H1 (cell line): ENCODE results near the gene DIPK1C. TPM values are rescaled to one million over a fixed set of nuclear protein-coding genes. Genes with fewer than 3 reads are reported as not detected.

Source experiments
- CTCF ChIA-PET: fragments of 300-600 bp; sonication (Branson Sonifier 250); formaldehyde crosslinking; loops from one replicate; lab custom pipeline; 2021; ENCODE audit not compliant: partially characterized antibody; lab: Charles Lee
- POLR2A ChIA-PET: fragments of 300-600 bp; sonication (Branson Sonifier 250); formaldehyde crosslinking; loops from one replicate; lab custom pipeline; 2021; ENCODE audit warnings: inconsistent platforms; ENCODE audit not compliant: partially characterized antibody; lab: Charles Lee
- DNase-seq, 2 experiments: peaks; one replicate each; pipeline versions ENCODE4 v3.0.0 to v3.0.0-alpha.2; 2010 to 2022; ENCODE audit warnings: low spot score in 2 of 2, low read depth in 1 of 2, mixed read lengths in 1 of 2
- FAIRE-seq: peaks from 2 replicates; lab custom pipeline; 2011; peaks lifted over from hg19 to GRCh38; lab: Jason Lieb, UNC
- H2AFZ ChIP-seq: 2 replicates; pipeline ENCODE4 v1.8.1; 2012; ENCODE audit warnings: low read length, inconsistent platforms
- H2AK5ac ChIP-seq: 2 replicates; pipeline ENCODE4 v1.6.1; 2013; ENCODE audit warnings: low read depth, low read length
- H2BK120ac ChIP-seq: replicated peaks from 2 replicates; pipeline ENCODE3; 2013; ENCODE audit warnings: low read depth, low read length, inconsistent platforms
- H2BK12ac ChIP-seq: 2 replicates; pipeline ENCODE4 v1.6.1; 2013; ENCODE audit warnings: low read depth, low read length
- H2BK15ac ChIP-seq: 2 replicates; pipeline ENCODE4 v1.6.1; 2013; ENCODE audit warnings: low read length
- H2BK20ac ChIP-seq: 2 replicates; pipeline ENCODE4 v1.6.1; 2013; ENCODE audit warnings: low read length
- H2BK5ac ChIP-seq: 2 replicates; pipeline ENCODE4 v1.6.1; 2013; ENCODE audit warnings: low read depth, low read length
- H3K14ac ChIP-seq: 2 replicates; pipeline ENCODE4 v1.6.1; 2013; ENCODE audit warnings: inconsistent platforms; ENCODE audit not compliant: insufficient read length
- H3K18ac ChIP-seq: 2 replicates; pipeline ENCODE4 v1.6.1; 2013; ENCODE audit warnings: low read length; ENCODE audit errors: extremely low read depth
- H3K23ac ChIP-seq: 2 replicates; pipeline ENCODE4 v1.6.1; 2013; ENCODE audit warnings: inconsistent platforms; ENCODE audit not compliant: insufficient read length
- H3K23me2 ChIP-seq: 2 replicates; pipeline ENCODE4 v1.6.1; 2013; ENCODE audit warnings: low read depth, low read length
- H3K27ac ChIP-seq: 2 replicates; pipeline ENCODE4 v1.6.1; 2011; ENCODE audit warnings: low read depth, low read length, inconsistent platforms
- H3K27me3 ChIP-seq, 4 experiments: replicated peaks in 1 of 4; 1 replicate in 1 of 4; 2 replicates in 3 of 4; pipeline versions ENCODE4 v1.6.1 to v1.8.1; 2011 to 2013; ENCODE audit warnings: low read length in 3 of 4, mild to moderate bottlenecking in 3 of 4, inconsistent platforms in 2 of 4, mixed read lengths in 2 of 4, moderate library complexity in 1 of 4; ENCODE audit not compliant: control insufficient read depth in 3 of 4, insufficient read depth in 3 of 4; ENCODE audit errors: extremely low read depth in 1 of 4
- H3K36me3 ChIP-seq, 4 experiments: 2 replicates each; pipeline versions ENCODE4 v1.6.1 to v1.8.1; 2011 to 2013; ENCODE audit warnings: mild to moderate bottlenecking in 4 of 4, low read length in 3 of 4, moderate library complexity in 2 of 4, control low read depth in 1 of 4, inconsistent platforms in 1 of 4; ENCODE audit not compliant: insufficient read depth in 4 of 4, control insufficient read depth in 2 of 4
- H3K4ac ChIP-seq: replicated peaks from 2 replicates; pipeline ENCODE3; 2013; ENCODE audit warnings: low read length, low read depth, mixed read lengths, inconsistent platforms; ENCODE audit not compliant: insufficient read length
- H3K4me1 ChIP-seq, 4 experiments: replicated peaks in 1 of 4; 1 replicate in 1 of 4; 2 replicates in 3 of 4; pipeline versions ENCODE4 v1.6.1 to v1.8.1; 2011 to 2013; ENCODE audit warnings: low read length in 3 of 4, inconsistent platforms in 2 of 4, mixed read lengths in 1 of 4; ENCODE audit not compliant: insufficient read depth in 4 of 4, control insufficient read depth in 3 of 4
- H3K4me2 ChIP-seq, 2 experiments: 2 replicates each; pipeline versions ENCODE4 v1.6.1 to v1.8.1; 2011 to 2013; ENCODE audit warnings: low read depth in 2 of 2, low read length in 2 of 2, control low read depth in 1 of 2, inconsistent platforms in 1 of 2, mild to moderate bottlenecking in 1 of 2; ENCODE audit not compliant: insufficient read depth in 1 of 2
- H3K4me3 ChIP-seq, 4 experiments: fragments of 200-600, 300-600 bp in 1 of 4; sonication (generic), shearing (Covaris generic), sonication (Bioruptor Twin) in 1 of 4; 2 replicates each; pipeline versions ENCODE4 v1.5.1 to v1.8.1; 2011 to 2016; ENCODE audit warnings: low read length in 4 of 4, low read depth in 3 of 4, control low read depth in 2 of 4, inconsistent platforms in 2 of 4, mild to moderate bottlenecking in 2 of 4, mixed read lengths in 1 of 4, moderate library complexity in 1 of 4; ENCODE audit not compliant: insufficient read depth in 2 of 4; ENCODE audit errors: extremely low read depth in 1 of 4
- H3K56ac ChIP-seq: replicated peaks from 2 replicates; pipeline ENCODE3; 2013; ENCODE audit warnings: low read depth, mild to moderate bottlenecking, mixed read lengths, low read length, inconsistent platforms; ENCODE audit not compliant: insufficient read length
- H3K79me1 ChIP-seq: 2 replicates; pipeline ENCODE4 v1.6.1; 2013; ENCODE audit warnings: low read depth, low read length, control low read depth
- H3K79me2 ChIP-seq, 2 experiments: 2 replicates each; pipeline versions ENCODE4 v1.6.1 to v1.8.1; 2012 to 2013; ENCODE audit warnings: low read length in 2 of 2, mild to moderate bottlenecking in 2 of 2, inconsistent platforms in 1 of 2; ENCODE audit not compliant: insufficient read depth in 2 of 2, control insufficient read depth in 1 of 2
- H3K9ac ChIP-seq, 4 experiments: replicated peaks in 1 of 4; 1 replicate in 1 of 4; 2 replicates in 3 of 4; pipeline versions ENCODE4 v1.6.1 to v1.8.1; 2011 to 2013; ENCODE audit warnings: low read depth in 3 of 4, low read length in 3 of 4, control low read depth in 2 of 4, mild to moderate bottlenecking in 2 of 4, moderate library complexity in 2 of 4, inconsistent platforms in 1 of 4; ENCODE audit errors: extremely low read depth in 1 of 4
- H3K9me3 ChIP-seq, 2 experiments: 2 replicates each; pipeline versions ENCODE4 v1.6.1 to v1.8.1; 2012 to 2013; ENCODE audit warnings: mild to moderate bottlenecking in 2 of 2, moderate library complexity in 2 of 2, control low read depth in 1 of 2, inconsistent platforms in 1 of 2, low read depth in 1 of 2, low read length in 1 of 2, mixed read lengths in 1 of 2; ENCODE audit not compliant: insufficient read depth in 2 of 2
- H4K20me1 ChIP-seq, 2 experiments: replicated peaks in 1 of 2; 2 replicates each; pipeline versions ENCODE3 to v1.8.1; 2011 to 2013; ENCODE audit warnings: inconsistent platforms in 2 of 2, low read length in 2 of 2, mild to moderate bottlenecking in 1 of 2; ENCODE audit not compliant: insufficient read depth in 2 of 2, control insufficient read depth in 1 of 2
- H4K5ac ChIP-seq: 2 replicates; pipeline ENCODE4 v1.6.1; 2013; ENCODE audit warnings: low read length, low read depth, mixed read lengths, inconsistent platforms; ENCODE audit not compliant: insufficient read length
- H4K8ac ChIP-seq: 2 replicates; pipeline ENCODE4 v1.8.0; 2013; ENCODE audit warnings: mild to moderate bottlenecking, moderate library complexity, low read length, inconsistent platforms; ENCODE audit not compliant: insufficient read depth; ENCODE audit errors: extremely low read depth
- H4K91ac ChIP-seq: replicated peaks from 2 replicates; pipeline ENCODE3; 2013; ENCODE audit warnings: low read length, mixed read lengths, inconsistent platforms; ENCODE audit not compliant: insufficient read length
- BCL11A ChIP-seq, 2 experiments: IDR thresholded peaks; one replicate each; pipeline ENCODE4 v1.6.1; 2011; ENCODE audit warnings: low read depth in 2 of 2, low read length in 2 of 2, mild to moderate bottlenecking in 2 of 2
- CHD2 ChIP-seq: IDR thresholded peaks from 2 replicates; pipeline ENCODE4 v1.6.1; 2012; ENCODE audit warnings: low read length, improper control_type of control experiment
- EGR1 ChIP-seq: IDR thresholded peaks from 2 replicates; pipeline ENCODE4 v1.6.1; 2011; ENCODE audit warnings: low read depth, low read length, borderline replicate concordance
- EZH2 ChIP-seq: fragments of 200-600 bp; sonication (generic); IDR thresholded peaks from 2 replicates; pipeline ENCODE4 v1.7.1; 2012; ENCODE audit warnings: low read depth, mild to moderate bottlenecking, moderate library complexity, low read length, inconsistent platforms; ENCODE audit not compliant: severe bottlenecking
- JUN ChIP-seq: IDR thresholded peaks from 2 replicates; pipeline ENCODE4 v1.6.1; 2011; ENCODE audit warnings: low read depth, mild to moderate bottlenecking, improper control_type of control experiment, low read length
- NANOG ChIP-seq: IDR thresholded peaks from 2 replicates; pipeline ENCODE4 v1.6.1; 2011; ENCODE audit warnings: low read length, low read depth, mild to moderate bottlenecking, inconsistent platforms; ENCODE audit not compliant: insufficient read depth, poor library complexity, severe bottlenecking
- POU5F1 ChIP-seq: IDR thresholded peaks from 2 replicates; pipeline ENCODE4 v1.6.1; 2011; ENCODE audit warnings: low read depth, mild to moderate bottlenecking, low read length, moderate library complexity
- SP2 ChIP-seq: IDR thresholded peaks from 2 replicates; pipeline ENCODE4 v1.6.1; 2012; ENCODE audit warnings: mild to moderate bottlenecking, low read length, inconsistent platforms
- TAF7 ChIP-seq: optimal IDR thresholded peaks from 2 replicates; pipeline ENCODE3; 2011; ENCODE audit warnings: low read depth, mild to moderate bottlenecking, inconsistent platforms, low read length, moderate library complexity, borderline replicate concordance
- TCF12 ChIP-seq: IDR thresholded peaks from 2 replicates; pipeline ENCODE4 v1.6.1; 2011; ENCODE audit warnings: low read depth, mild to moderate bottlenecking, low read length
- WGBS, 2 experiments: shearing (Covaris generic) in 1 of 2; methylation state at CpG; one replicate each; pipeline versions ENCODE4 v1.1.6 to v1.1.7; 2013 to 2015; ENCODE audit warnings: low lambda C conversion rate in 2 of 2, mixed read lengths in 2 of 2, inconsistent platforms in 1 of 2, low coverage in 1 of 2, missing lambda C conversion rate in 1 of 2; ENCODE audit not compliant: insufficient replicate concordance in 2 of 2, insufficient coverage in 1 of 2, insufficient read length in 1 of 2; ENCODE audit errors: extremely low coverage in 1 of 2, missing lambda C conversion rate in 1 of 2; 5-methylcytosine and 5-hydroxymethylcytosine counted together
- polyA plus RNA-seq, 7 experiments: library from polyadenylated mRNA; depleted of rRNA in 3 of 7; stranded (reverse) in 5 of 7; unstranded in 2 of 7; fragments of >200 nt in 5 of 7; fragments of 200-250 nt in 2 of 7; gene quantifications; 1 replicate in 5 of 7; 2 replicates in 1 of 7; 4 replicates in 1 of 7; pipeline versions ENCODE4 v1.2.1 to v1.2.3, GENCODE V29; 2011 to 2013; ENCODE audit warnings: missing spikeins in 2 of 7, mixed read lengths in 2 of 7
- total RNA-seq: library from RNA; stranded (reverse); fragmentation: NEBNext Ultra II Directional; extraction: Animal tissue kit (Norgen Biotek cat#: 25700); gene quantifications from 2 replicates; pipeline ENCODE4 v1.2.1, GENCODE V29; 2021
- TF ChIP-seq, protein P1 (sequence below), 3 experiments: IDR thresholded peaks; 1 replicate in 2 of 3; 2 replicates in 1 of 3; pipeline versions ENCODE4 v1.5.1 to v1.6.1; 2011; ENCODE audit warnings: low read length in 3 of 3, mild to moderate bottlenecking in 3 of 3, inconsistent platforms in 2 of 3, low read depth in 1 of 3, moderate library complexity in 1 of 3; ENCODE audit not compliant: insufficient read depth in 1 of 3; ENCODE audit errors: control extremely low read depth in 1 of 3

The DIPK1C gene
- total and polyA plus RNA-seq, 2 of the 8 experiments (the other 6 are each of a cell fraction or from before 2014, with no cell fraction given): 0.08 TPM; not detected in 1

- Histone ChIP-seq H3K18ac (no peak overlapping the region), H4K20me1 (no peaks in the 10 kb centered on the region), H3K56ac (no peak overlapping the region), H3K79me2 (no peaks in the 10 kb centered on the region), H2BK20ac (no peak overlapping the region), H2BK15ac (no peak overlapping the region), H3K36me3 (no peaks in the 10 kb centered on the region), H3K23me2 (no peaks in the 10 kb centered on the region), H3K4me1 (no peaks in the 10 kb centered on the region; a peak in 1 of 7 replicates), H2BK12ac (no peak overlapping the region), H3K14ac (no peak overlapping the region), H3K79me1 (no peaks in the 10 kb centered on the region), H4K5ac (no peak overlapping the region), H3K23ac (no peak overlapping the region), H3K4me3 (no peak overlapping the region), H4K91ac (no peak overlapping the region), H3K4ac (no peak overlapping the region), H2BK5ac (no peak overlapping the region), H3K27ac (no peak overlapping the region), H2BK120ac (no peak overlapping the region), H3K9me3 (no peaks in the 10 kb centered on the region), H2AK5ac (no peak overlapping the region), H3K27me3 (peaks cover 0 to 1% (median 0%) of the 10 kb centered on the region in 4 experiments; a peak in 1 of 7 replicates), H3K9ac (no peak overlapping the region), H4K8ac (no peak overlapping the region), H2AFZ (peak overlapping the region; percentile 44; the same call in 1 of the 2 replicates), H3K4me2 (no peak overlapping the region)
- DNase-seq (no peak), FAIRE-seq (no peak)
- 85% methylated on average over 7 of the region's 7 CpGs; no CpG with 5 or more reads in 1 of the 2 experiments for WGBS, 2 experiments
- ChIA-PET CTCF (no interaction called here), POLR2A (no interaction called here)
- TF ChIP-seq TAF7 (no peak), JUN (no peak), TCF12 (no peak), EZH2 (no peak), BCL11A (IDR thresholded peaks at IDR 0.05; ENCODE audit: low read depth in 2 of 2, low read length in 2 of 2) (no peak), NANOG (no peak), EGR1 (no peak), POU5F1 (no peak), SP2 (no peak), CHD2 (no peak)
- TF ChIP-seq, protein P1, sequence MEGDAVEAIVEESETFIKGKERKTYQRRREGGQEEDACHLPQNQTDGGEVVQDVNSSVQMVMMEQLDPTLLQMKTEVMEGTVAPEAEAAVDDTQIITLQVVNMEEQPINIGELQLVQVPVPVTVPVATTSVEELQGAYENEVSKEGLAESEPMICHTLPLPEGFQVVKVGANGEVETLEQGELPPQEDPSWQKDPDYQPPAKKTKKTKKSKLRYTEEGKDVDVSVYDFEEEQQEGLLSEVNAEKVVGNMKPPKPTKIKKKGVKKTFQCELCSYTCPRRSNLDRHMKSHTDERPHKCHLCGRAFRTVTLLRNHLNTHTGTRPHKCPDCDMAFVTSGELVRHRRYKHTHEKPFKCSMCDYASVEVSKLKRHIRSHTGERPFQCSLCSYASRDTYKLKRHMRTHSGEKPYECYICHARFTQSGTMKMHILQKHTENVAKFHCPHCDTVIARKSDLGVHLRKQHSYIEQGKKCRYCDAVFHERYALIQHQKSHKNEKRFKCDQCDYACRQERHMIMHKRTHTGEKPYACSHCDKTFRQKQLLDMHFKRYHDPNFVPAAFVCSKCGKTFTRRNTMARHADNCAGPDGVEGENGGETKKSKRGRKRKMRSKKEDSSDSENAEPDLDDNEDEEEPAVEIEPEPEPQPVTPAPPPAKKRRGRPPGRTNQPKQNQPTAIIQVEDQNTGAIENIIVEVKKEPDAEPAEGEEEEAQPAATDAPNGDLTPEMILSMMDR (IDR thresholded peaks at IDR 0.05; ENCODE audit: control extremely low read depth in 1 of 3, insufficient read depth in 1 of 3, low read depth in 1 of 3, low read length in 3 of 3): no peak
Observed at GRCh38 chr18:74480149-74480651, 23.1 kb upstream of the DIPK1C start.
